ENCODE results near the gene CAST. TPM values are rescaled to one million over a fixed set of nuclear protein-coding genes. Genes with fewer than 3 reads are reported as not detected.

The CAST gene
- total and polyA plus RNA-seq, 2 donors (not counting 3 experiments of a cell fraction or from before 2014, with no cell fraction given), result 33.7 to 194 TPM

- dilution Hi-C loops (cut with MboI; ENCODE audit: extremely low pct_ligation_motif_present, low sequenced_read_pairs) (no loop called here), intact Hi-C loops (cut with micrococcal nuclease) (no loop called here)
- POLR2A ChIA-PET, result no interaction called here
- Histone ChIP-seq H3K79me2 (ENCODE audit: control insufficient read depth, insufficient read depth, low read length) (no peaks in the 10 kb centered on the region), H3K9ac (replicated peaks; ENCODE audit: extremely low read depth, insufficient read depth, low read length) (no peak overlapping the region), H3K4me3 (replicated peaks in 1 of 3; ENCODE audit: insufficient read depth in 1 of 3, low read depth in 1 of 3, low read length in 3 of 3) (no peak overlapping the region), H4K20me1 (replicated peaks; ENCODE audit: control insufficient read depth, extremely low read depth, insufficient read depth, low read length) (no peaks in the 10 kb centered on the region), H3K4me2 (ENCODE audit: insufficient read depth, low read length) (no peak overlapping the region), H2AFZ (ENCODE audit: low read depth, low read length) (no peak overlapping the region), H3K27me3 (ENCODE audit: control insufficient read depth in 2 of 2, insufficient read depth in 2 of 2, low read length in 2 of 2) (no peaks in the 10 kb centered on the region), H3K4me1 (ENCODE audit: control insufficient read depth, extremely low read depth, insufficient read depth, low read length) (peaks cover 12% of the 10 kb centered on the region), H3K9me1 (replicated peaks; ENCODE audit: control insufficient read depth, extremely low read depth, insufficient read depth, low read length) (no peaks in the 10 kb centered on the region), H3K9me3 (replicated peaks; ENCODE audit: control insufficient read depth, insufficient read depth, low read length) (no peaks in the 10 kb centered on the region), H3K27ac (ENCODE audit: insufficient read depth, low read depth, low read length) (no peak overlapping the region), H3K36me3 (ENCODE audit: control insufficient read depth in 2 of 2, extremely low read depth in 1 of 2, insufficient read depth in 2 of 2, low read length in 2 of 2) (no peaks in the 10 kb centered on the region)
- DNase-seq (ENCODE audit: low read depth, low spot score) (no peak), FAIRE-seq (no peak)
- no peak for TF ChIP-seq MAX (IDR thresholded peaks at IDR 0.05; ENCODE audit: insufficient read depth, insufficient read length)
- TF ChIP-seq FOS (IDR thresholded peaks at IDR 0.05; ENCODE audit: borderline replicate concordance, insufficient read depth, low read length), result no peak
- TF ChIP-seq GATA2 (IDR thresholded peaks at IDR 0.05; ENCODE audit: insufficient read depth, insufficient read length, low read depth, low read length), result no peak
- no peak for TF ChIP-seq POLR2A (IDR thresholded peaks at IDR 0.05; ENCODE audit: low read depth, low read length)
- no peak for TF ChIP-seq POLR2AphosphoS5 (IDR thresholded peaks at IDR 0.05; ENCODE audit: insufficient read depth, low read depth, low read length)
- no peak for TF ChIP-seq JUN (IDR thresholded peaks at IDR 0.05; ENCODE audit: borderline replicate concordance, insufficient read depth, insufficient read length, low read depth)
- TF ChIP-seq CTCF (IDR thresholded peaks at IDR 0.05; ENCODE audit: extremely low read depth in 1 of 2, insufficient read depth in 1 of 2, low read depth in 1 of 2, low read length in 2 of 2), result no peak
- no peak for TF ChIP-seq EZH2 (IDR thresholded peaks at IDR 0.05; ENCODE audit: borderline replicate concordance, low read depth, low read length, severe bottlenecking)
- no peak for TF ChIP-seq MYC (IDR thresholded peaks at IDR 0.05; ENCODE audit: low read depth, low read length)
- no TSS peak for BruUV-seq (replicated peaks)
- CTCF ChIA-PET, result interaction anchor here (2.5 kb wide), 1 partner anchor 11 kb away, joined by 14 read pairs; no protein-coding TSS in a partner anchor
Measured at GRCh38 chr5:96625365-96625764, 36.8 kb upstream of the CAST start.

Measured in endothelial cell of umbilical vein (primary cell).